ENCODE measurements around the gene VPS16. TPM values are rescaled to one million over a fixed set of nuclear protein-coding genes. Genes with fewer than 3 reads are reported as not detected.

Gene VPS16
- total RNA-seq, 1 experiment from 2014 or later, result 38.1 TPM

GRCh38 chr20:2866236-2866635, 25.7 kb downstream of the VPS16 start:
- no peaks in the 10 kb centered on the region for H3K27me3 ChIP-seq (ENCODE audit: insufficient read depth, low read length)
- H3K79me2 ChIP-seq (ENCODE audit: insufficient read depth, low read length), result no peaks in the 10 kb centered on the region
- ATAC-seq, result no peak
- no peak for DNase-seq (ENCODE audit: low read depth, low spot score)
- H4K20me1 ChIP-seq (ENCODE audit: insufficient read depth), result no peaks in the 10 kb centered on the region
- no TSS peak for BruUV-seq (replicated peaks)
- no peaks in the 10 kb centered on the region for H3K9me2 ChIP-seq (ENCODE audit: insufficient read depth)
- no peaks in the 10 kb centered on the region for H3K9me3 ChIP-seq (ENCODE audit: control insufficient read depth in 1 of 2, insufficient read depth in 1 of 2, low read depth in 1 of 2, low read length in 2 of 2)
- POLR2A ChIA-PET, result no interaction called here
- no peak overlapping the region for H3K4me3 ChIP-seq (replicated peaks in 1 of 2; ENCODE audit: low read depth in 1 of 2, low read length in 2 of 2)
- peaks cover 11 to 21% of the 10 kb centered on the region in 2 experiments for H3K4me1 ChIP-seq (ENCODE audit: control insufficient read depth in 1 of 2, insufficient read depth in 2 of 2, low read length in 2 of 2)
- TF ChIP-seq MAX (IDR thresholded peaks at IDR 0.05) (no peak), ZBTB33 (IDR thresholded peaks at IDR 0.05; ENCODE audit: extremely low read depth, insufficient replicate concordance, low read length) (no peak), CBX3 (IDR thresholded peaks at IDR 0.05; ENCODE audit: low read depth) (no peak), REST (IDR thresholded peaks at IDR 0.05; ENCODE audit: low read depth) (no peak)
- no peak overlapping the region for H3K4me2 ChIP-seq (ENCODE audit: low read length)
- peaks cover 0 to 2% of the 10 kb centered on the region in 2 experiments; a peak in 2 of 4 replicates for H3K36me3 ChIP-seq (ENCODE audit: control insufficient read depth in 1 of 2, insufficient read depth in 2 of 2, low read length in 2 of 2)
- intact Hi-C loops (cut with micrococcal nuclease), result no loop called here
- CTCF ChIA-PET, result interaction anchor here (0.6 kb wide), 1 partner anchor 28 kb away, joined by 3 read pairs; no protein-coding TSS in a partner anchor
- no peak overlapping the region for H3K9ac ChIP-seq (ENCODE audit: low read length)
- no peak overlapping the region for H3K27ac ChIP-seq (ENCODE audit: low read depth, low read length)
- H2AFZ ChIP-seq (ENCODE audit: low read depth, low read length, poor library complexity, severe bottlenecking), result no peak overlapping the region
- RAD21 ChIA-PET (ENCODE audit: low non-redundant PET in 1 of 2, low total read pairs in 2 of 2, uncharacterized antibody in 2 of 2, unreplicated experiment in 2 of 2), result no interaction called here
